GM18868 (cell line): ENCODE measurements around the gene CHD9.
"Not testable (repeated sequence)": the region's sequence is repeated elsewhere in the genome, so short reads cannot be mapped to it uniquely, and the experiment has no call there.

ENCODE experiments used
- ATAC-seq: cut with Tn5 transposase; IDR thresholded peaks from one replicate; pipeline ENCODE4 v1.9.1; 2021; ENCODE audit warnings: mild to moderate bottlenecking, moderate library complexity; ENCODE audit not compliant: unreplicated experiment

CHD9 gene

GRCh38 chr16:53054670-53055485 is at the start of gene CHD9:
Gene CHD9, plus strand, starts transcription at chr16:53054991. Its CDS starts 101,099 bp downstream, at chr16:53156090.
- peak; percentile 81 for ATAC-seq

- ATAC-seq: no peak
These were observed 47.7 kb upstream of the CHD9 start for GRCh38 chr16:53007095-53007494.

GRCh38 chr16:53014287-53014686 is 40.5 kb upstream of the CHD9 start:
- ATAC-seq: no peak

- no peak for ATAC-seq
These were observed 35.9 kb upstream of the CHD9 start for GRCh38 chr16:53018834-53019416.

- ATAC-seq: peak; percentile 82
These were observed 32.4 kb upstream of the CHD9 start for GRCh38 chr16:53022374-53022773.

GRCh38 chr16:53024045-53024444 is 30.7 kb upstream of the CHD9 start:
- ATAC-seq: no peak

GRCh38 chr16:53029971-53030370 is 24.8 kb upstream of the CHD9 start:
- no peak for ATAC-seq

- ATAC-seq: no peak
These were observed 23.4 kb upstream of the CHD9 start for GRCh38 chr16:53031323-53031942.

- ATAC-seq: no peak
These were observed 20.5 kb upstream of the CHD9 start for GRCh38 chr16:53034306-53034705.

GRCh38 chr16:53035176-53035942 is 19.4 kb upstream of the CHD9 start:
- no peak for ATAC-seq

- ATAC-seq: no peak
These were observed 18.7 kb upstream of the CHD9 start for GRCh38 chr16:53036066-53036465.

GRCh38 chr16:53036711-53037110 is 18.1 kb upstream of the CHD9 start:
- ATAC-seq: not testable (repeated sequence)

GRCh38 chr16:53040788-53041187 is 14.0 kb upstream of the CHD9 start:
- no peak for ATAC-seq

- ATAC-seq: no peak
These were observed 13.3 kb upstream of the CHD9 start for GRCh38 chr16:53041320-53042051.

- no peak for ATAC-seq
These were observed 12.5 kb upstream of the CHD9 start for GRCh38 chr16:53042235-53042701.

GRCh38 chr16:53043428-53043831 is 11.4 kb upstream of the CHD9 start:
- no peak for ATAC-seq

GRCh38 chr16:53043986-53044601 is 10.7 kb upstream of the CHD9 start:
- no peak for ATAC-seq

GRCh38 chr16:53045341-53046220 is 9.2 kb upstream of the CHD9 start:
- no peak for ATAC-seq

GRCh38 chr16:53047515-53047914 is 7.3 kb upstream of the CHD9 start:
- not testable (repeated sequence) for ATAC-seq
